ENCODE results near the gene ASCC3.

ASCC3 gene

GRCh38 chr6:100488244-100488643 is 392.9 kb downstream of the ASCC3 start:
- TF ChIP-seq GATA2 (IDR thresholded peaks at IDR 0.05; ENCODE audit: low read depth, low read length) (no peak), GATA3 (IDR thresholded peaks at IDR 0.05; ENCODE audit: low read depth, low read length) (no peak)

GRCh38 chr6:100487638-100488037 is 393.5 kb downstream of the ASCC3 start:
- TF ChIP-seq GATA2 (IDR thresholded peaks at IDR 0.05; ENCODE audit: low read depth, low read length) (no peak), GATA3 (IDR thresholded peaks at IDR 0.05; ENCODE audit: low read depth, low read length) (no peak)

GRCh38 chr6:100485268-100485667 is 395.9 kb downstream of the ASCC3 start:
- no peak for TF ChIP-seq GATA3 (IDR thresholded peaks at IDR 0.05; ENCODE audit: low read depth, low read length)
- no peak for TF ChIP-seq GATA2 (IDR thresholded peaks at IDR 0.05; ENCODE audit: low read depth, low read length)

- TF ChIP-seq GATA3 (IDR thresholded peaks at IDR 0.05; ENCODE audit: low read depth, low read length) (no peak), GATA2 (IDR thresholded peaks at IDR 0.05; ENCODE audit: low read depth, low read length) (no peak)
Measured at GRCh38 chr6:100484474-100484873, 396.7 kb downstream of the ASCC3 start.

GRCh38 chr6:100482698-100483097 is 398.4 kb downstream of the ASCC3 start:
- TF ChIP-seq GATA3 (IDR thresholded peaks at IDR 0.05; ENCODE audit: low read depth, low read length) (no peak), GATA2 (IDR thresholded peaks at IDR 0.05; ENCODE audit: low read depth, low read length) (no peak)

GRCh38 chr6:100479179-100480035 is 401.7 kb downstream of the ASCC3 start:
- TF ChIP-seq GATA2 (IDR thresholded peaks at IDR 0.05; ENCODE audit: low read depth, low read length) (no peak), GATA3 (IDR thresholded peaks at IDR 0.05; ENCODE audit: low read depth, low read length) (no peak)

GRCh38 chr6:100475554-100476320 is 405.4 kb downstream of the ASCC3 start:
- TF ChIP-seq GATA2 (IDR thresholded peaks at IDR 0.05; ENCODE audit: low read depth, low read length) = no peak
- no peak for TF ChIP-seq GATA3 (IDR thresholded peaks at IDR 0.05; ENCODE audit: low read depth, low read length)

GRCh38 chr6:100473182-100473581 is 407.9 kb downstream of the ASCC3 start:
- TF ChIP-seq GATA2 (IDR thresholded peaks at IDR 0.05; ENCODE audit: low read depth, low read length) = no peak
- no peak for TF ChIP-seq GATA3 (IDR thresholded peaks at IDR 0.05; ENCODE audit: low read depth, low read length)

GRCh38 chr6:100472674-100473073 is 408.5 kb downstream of the ASCC3 start:
- no peak for TF ChIP-seq GATA2 (IDR thresholded peaks at IDR 0.05; ENCODE audit: low read depth, low read length)
- no peak for TF ChIP-seq GATA3 (IDR thresholded peaks at IDR 0.05; ENCODE audit: low read depth, low read length)

GRCh38 chr6:100470422-100471120 is 410.6 kb downstream of the ASCC3 start:
- TF ChIP-seq GATA3 (IDR thresholded peaks at IDR 0.05; ENCODE audit: low read depth, low read length) (no peak), GATA2 (IDR thresholded peaks at IDR 0.05; ENCODE audit: low read depth, low read length) (no peak)

- no peak for TF ChIP-seq GATA2 (IDR thresholded peaks at IDR 0.05; ENCODE audit: low read depth, low read length)
- no peak for TF ChIP-seq GATA3 (IDR thresholded peaks at IDR 0.05; ENCODE audit: low read depth, low read length)
Measured at GRCh38 chr6:100469101-100469859, 411.8 kb downstream of the ASCC3 start.

GRCh38 chr6:100468016-100468622 is 413.0 kb downstream of the ASCC3 start:
- TF ChIP-seq GATA2 (IDR thresholded peaks at IDR 0.05; ENCODE audit: low read depth, low read length) (no peak), GATA3 (IDR thresholded peaks at IDR 0.05; ENCODE audit: low read depth, low read length) (no peak)

All from SH-SY5Y (cell line).